A549 treated with dexamethasone at 1 μM for 4 hours (cell line): ENCODE measurements around the gene BCO2. TPM values are rescaled to one million over a fixed set of nuclear protein-coding genes. Genes with fewer than 3 reads are reported as not detected.

Experiments
- total RNA-seq: library from RNA; stranded (reverse); fragments of 200-300 nt; extraction: Qiagen RNA extraction; gene quantifications from 5 replicates; pipeline ENCODE4 v1.2.3, GENCODE V29; 2022

BCO2 gene
- 0.92 to 1.7 TPM (median 1.3 TPM) in 5 replicates for total RNA-seq

GRCh38 chr11:112174789-112175598 is at the start of gene BCO2:
BCO2 (plus strand) TSS chr11:112175512; CDS start chr11:112175602, 90 bp downstream.

GRCh38 chr11:112163875-112164685 is 11.2 kb upstream of the BCO2 start, which contains the start of gene IL18:
IL18 (minus strand) TSS chr11:112164094; CDS start chr11:112155053, 9,041 bp downstream.

GRCh38 chr11:112167145-112167544 is 8.2 kb upstream of the BCO2 start, which contains the start of gene TEX12:
TEX12 (plus strand) TSS chr11:112167372; CDS start chr11:112169269, 1,897 bp downstream.

GRCh38 chr11:112226062-112226830 is 50.9 kb downstream of the BCO2 start, which contains the start of gene PTS:
PTS (plus strand) TSS chr11:112226428; CDS start chr11:112226444, 16 bp downstream.

GRCh38 chr11:112260490-112260889 is 85.2 kb downstream of the BCO2 start, which contains the start of gene PLET1:
PLET1 (minus strand) TSS chr11:112260860; CDS start chr11:112260589, 271 bp downstream.

Other genes starting within 250 kb of the BCO2 start
- gene DIXDC1, start 238.2 kb upstream of the BCO2 start, total RNA-seq: 6.1 to 10.3 TPM (median 9.6 TPM) in 5 replicates
- 26.5 to 34.1 TPM (median 31.1 TPM) in 5 replicates for gene DLAT, start 150.1 kb upstream of the BCO2 start, total RNA-seq
- gene PIH1D2, start 101.5 kb upstream of the BCO2 start, total RNA-seq: 0.70 to 1.4 TPM (median 1.1 TPM) in 5 replicates
- 15.9 to 18.2 TPM (median 17.3 TPM) in 5 replicates for gene NKAPD1, start 101.2 kb upstream of the BCO2 start, total RNA-seq
- gene TIMM8B, start 88.8 kb upstream of the BCO2 start, total RNA-seq: 56.0 to 75.2 TPM (median 59.3 TPM) in 5 replicates
- gene SDHD, start 88.6 kb upstream of the BCO2 start, total RNA-seq: 57.4 to 72.2 TPM (median 63.7 TPM) in 5 replicates
- 75.9 to 94.3 TPM (median 87.5 TPM) in 5 replicates for gene IL18, start 11.4 kb upstream of the BCO2 start, total RNA-seq
- not detected in 5 replicates for gene TEX12, start 8.1 kb upstream of the BCO2 start, total RNA-seq
- 25.6 to 30.0 TPM (median 28.2 TPM) in 5 replicates for gene PTS, start 50.9 kb downstream of the BCO2 start, total RNA-seq
- gene PLET1, start 85.3 kb downstream of the BCO2 start, total RNA-seq: not detected in 5 replicates